Right lobe of liver (tissue), 4 donors: Measurements from ENCODE around the gene PIK3IP1.

Experiments
- CTCF ChIP-seq, 4 donors: fragments of 200-600 bp in 3 of 4; fragments of 450-650 bp in 1 of 4; IDR thresholded peaks; one replicate each; pipeline versions ENCODE4 v1.5.1 to v1.8.0; 2016 to 2022; ENCODE audit warnings: antibody characterized with exemption in 4 of 4, mild to moderate bottlenecking in 2 of 4
- POLR2A ChIP-seq: fragments of 450-650 bp; IDR thresholded peaks from one replicate; pipeline ENCODE4 v1.6.1; 2017; ENCODE audit warnings: antibody characterized with exemption, mild to moderate bottlenecking
- donor health status: DM: no; HTN: no; CAD: no.
- donor health status: DM: no; HTN: no; CAD: no.
- donor health status: DM: no; HTN: yes; CAD: no.

GRCh38 chr22:31328544-31328960 is 36.3 kb upstream of the PIK3IP1 start:
- TF ChIP-seq POLR2A (no peak), CTCF (IDR thresholded peaks at IDR 0.05) (no peak)
